DMS53 (cell line): ENCODE data around the gene DNAH14.

Experiments
- DNase-seq: peaks from one replicate; lab custom pipeline; 2025; lab: John Stamatoyannopoulos, UW

Gene DNAH14

GRCh38 chr1:225408249-225408648, 478.8 kb downstream of the DNAH14 start:
- no peak for DNase-seq

- DNase-seq, result no peak
Observed at GRCh38 chr1:225409051-225409450, 479.6 kb downstream of the DNAH14 start.

- DNase-seq, result no peak
Observed at GRCh38 chr1:225410036-225410435, 480.6 kb downstream of the DNAH14 start.

GRCh38 chr1:225412321-225412720, 482.8 kb downstream of the DNAH14 start:
- no peak for DNase-seq

- no peak for DNase-seq
Observed at GRCh38 chr1:225412803-225413351, 483.4 kb downstream of the DNAH14 start.

- no peak for DNase-seq
Observed at GRCh38 chr1:225413708-225414375, 484.4 kb downstream of the DNAH14 start.

- no peak for DNase-seq
Observed at GRCh38 chr1:225415307-225415706, 485.8 kb downstream of the DNAH14 start.

GRCh38 chr1:225415967-225416745, 486.7 kb downstream of the DNAH14 start:
- DNase-seq, result no peak

GRCh38 chr1:225418059-225418458, 488.6 kb downstream of the DNAH14 start:
- peak; percentile 71 for DNase-seq

GRCh38 chr1:225418598-225418997, 489.1 kb downstream of the DNAH14 start:
- DNase-seq, result peak; percentile 19

GRCh38 chr1:225422031-225422605, 492.6 kb downstream of the DNAH14 start:
- no peak for DNase-seq

- DNase-seq, result no peak
Observed at GRCh38 chr1:225422795-225423517, 493.5 kb downstream of the DNAH14 start.

GRCh38 chr1:225423518-225423855, 494.0 kb downstream of the DNAH14 start:
- DNase-seq, result no peak

GRCh38 chr1:225424562-225425200, 495.2 kb downstream of the DNAH14 start:
- DNase-seq, result no peak

- no peak for DNase-seq
Observed at GRCh38 chr1:225425201-225425786, 495.8 kb downstream of the DNAH14 start.

- peak; percentile 50 for DNase-seq
Observed at GRCh38 chr1:225426395-225427234, 497.1 kb downstream of the DNAH14 start.

- peak; percentile 75 for DNase-seq
Observed at GRCh38 chr1:225427235-225428067, 498.0 kb downstream of the DNAH14 start, which contains the start of gene LBR. Gene LBR, minus strand, starts transcription at chr1:225428038. Its CDS starts 3,963 bp downstream, at chr1:225424075.

- peak; percentile 97 for DNase-seq
Observed at GRCh38 chr1:225428068-225428880, 498.8 kb downstream of the DNAH14 start.
